ENCODE results near the gene PLN.

PLN gene

DNA sequence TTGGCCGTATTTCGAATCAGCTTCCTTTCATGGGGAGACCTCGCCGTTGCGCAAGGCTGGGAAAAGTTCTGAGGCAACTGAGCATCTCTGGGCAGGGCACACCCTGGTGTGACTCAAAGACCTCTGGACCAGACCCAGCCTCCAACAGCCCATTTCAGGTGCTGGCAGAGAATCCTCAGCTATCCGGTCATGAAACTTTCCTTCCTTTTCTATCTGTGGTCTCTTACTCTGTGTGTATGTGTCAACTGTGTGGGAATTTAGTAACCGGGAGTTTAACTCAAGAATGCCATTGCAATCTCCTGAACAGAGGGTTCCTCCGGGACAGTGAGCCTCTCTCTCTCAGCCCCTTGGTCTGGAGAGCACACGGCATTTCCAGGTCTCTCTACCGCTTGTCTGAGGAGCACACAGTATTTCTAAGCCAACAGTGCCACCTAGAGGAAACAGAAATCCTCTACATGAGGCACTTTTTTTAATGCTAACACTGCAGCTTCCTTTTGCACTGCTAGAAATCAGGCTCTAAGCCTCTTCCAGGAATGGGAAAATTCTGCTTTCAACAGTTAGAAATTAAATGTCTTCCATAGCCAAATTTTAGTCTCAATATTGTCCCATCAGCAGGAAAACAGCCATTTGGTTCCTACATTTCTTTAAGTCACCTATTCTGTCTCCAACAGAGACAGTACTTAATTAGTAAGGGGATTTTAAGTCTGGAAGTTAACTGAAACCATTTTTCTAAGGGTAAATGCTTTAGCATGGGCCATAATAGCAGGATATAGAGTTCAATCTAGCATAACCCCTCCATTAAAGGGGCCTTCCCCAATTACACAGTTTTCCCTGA is 32.7 kb downstream of the PLN start:
- no peak for DNase-seq

DNA sequence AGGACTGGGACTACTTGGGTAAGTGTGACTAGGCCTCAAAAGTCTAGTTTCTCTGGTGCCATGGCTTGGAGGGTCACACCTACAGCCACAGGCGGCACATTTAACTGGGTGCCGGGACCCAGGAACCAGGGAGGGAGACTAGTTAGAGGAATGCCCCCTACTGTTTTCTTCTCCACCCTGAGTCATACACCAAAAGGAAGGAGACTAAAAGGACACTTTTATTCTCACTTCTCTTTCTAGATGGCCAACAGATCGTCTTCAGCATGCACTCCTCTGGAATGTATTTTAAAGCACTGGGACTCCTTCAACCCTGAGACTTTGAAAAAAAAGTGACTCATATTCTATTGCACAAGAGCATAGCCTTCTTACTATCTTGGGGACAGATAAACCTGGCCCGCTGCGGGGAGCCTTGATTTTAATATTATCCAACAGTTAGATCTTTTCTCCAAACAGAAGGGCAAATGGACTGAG is 33.4 kb downstream of the PLN start:
- DNase-seq, result no peak

DNA sequence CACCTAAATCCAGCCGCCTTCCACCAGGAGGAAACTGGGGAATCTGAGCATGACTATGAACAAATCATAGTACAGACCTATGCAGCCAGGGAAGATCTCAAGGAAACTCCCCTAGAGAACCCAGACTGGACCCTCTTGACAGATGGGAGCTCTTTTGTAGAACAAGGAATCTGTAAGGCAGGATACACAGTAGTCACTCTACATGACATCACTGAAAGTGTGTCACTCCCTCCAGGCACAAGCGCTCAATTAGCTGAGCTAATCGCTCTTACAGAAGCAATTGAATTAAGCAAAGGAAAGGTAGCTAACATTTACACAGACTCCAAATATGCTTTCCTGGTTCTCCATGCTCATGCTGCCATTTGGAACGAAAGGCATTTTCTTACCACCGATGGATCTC is 36.8 kb downstream of the PLN start:
- no peak for DNase-seq

DNA sequence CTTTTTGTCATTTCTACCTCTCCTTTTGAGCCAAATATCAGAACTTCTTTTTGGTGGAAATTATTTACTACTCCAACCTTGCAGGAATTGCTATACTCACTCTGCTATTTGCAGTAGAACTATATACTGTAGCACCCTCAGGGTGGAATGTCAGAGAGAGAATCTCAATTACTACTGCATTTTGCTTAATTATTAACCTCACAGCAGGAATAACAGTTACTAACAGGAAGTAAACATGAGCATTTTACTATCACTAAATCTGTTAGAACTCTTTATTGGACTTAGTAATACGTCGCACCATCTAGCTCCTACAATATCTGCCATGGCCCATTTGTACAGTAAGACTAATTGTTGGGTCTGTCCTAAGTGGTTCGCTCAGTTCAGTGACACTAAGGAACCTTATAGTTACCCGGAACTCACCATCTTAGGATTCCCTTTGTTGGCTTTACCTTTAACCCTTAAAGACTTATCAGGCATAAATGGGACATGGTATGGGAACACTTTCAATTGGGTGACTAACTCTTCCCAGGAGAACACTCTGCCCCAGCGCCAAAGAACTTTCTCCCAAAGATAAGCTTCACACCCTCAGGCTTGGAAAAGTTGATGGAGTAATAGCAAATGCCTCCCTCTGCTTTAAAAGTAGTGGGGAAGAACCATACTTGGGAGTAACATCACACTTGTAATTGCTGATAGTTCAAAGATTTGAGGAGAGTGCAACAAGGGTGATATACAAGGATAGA is 38.8 kb downstream of the PLN start:
- DNase-seq, result no peak

DNA sequence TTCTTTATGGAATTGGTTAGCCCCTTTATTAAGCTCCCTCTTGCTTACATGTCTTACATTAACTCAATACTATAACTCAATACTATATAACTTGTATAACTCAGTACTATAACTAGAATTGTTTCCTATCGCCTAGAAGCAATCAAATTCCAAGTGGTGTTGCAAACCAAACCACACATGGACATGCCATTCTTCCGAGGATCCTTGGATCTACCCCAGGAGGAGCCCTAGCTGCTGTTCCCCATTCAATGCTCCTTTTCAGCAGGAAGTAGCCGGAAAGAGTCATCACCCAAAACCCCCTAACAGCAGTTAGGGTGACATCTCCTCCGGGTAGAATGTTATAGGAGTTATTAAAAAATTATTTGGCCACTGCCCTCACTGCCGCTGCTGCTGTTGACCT is 40.5 kb downstream of the PLN start:
- no peak for DNase-seq

DNA sequence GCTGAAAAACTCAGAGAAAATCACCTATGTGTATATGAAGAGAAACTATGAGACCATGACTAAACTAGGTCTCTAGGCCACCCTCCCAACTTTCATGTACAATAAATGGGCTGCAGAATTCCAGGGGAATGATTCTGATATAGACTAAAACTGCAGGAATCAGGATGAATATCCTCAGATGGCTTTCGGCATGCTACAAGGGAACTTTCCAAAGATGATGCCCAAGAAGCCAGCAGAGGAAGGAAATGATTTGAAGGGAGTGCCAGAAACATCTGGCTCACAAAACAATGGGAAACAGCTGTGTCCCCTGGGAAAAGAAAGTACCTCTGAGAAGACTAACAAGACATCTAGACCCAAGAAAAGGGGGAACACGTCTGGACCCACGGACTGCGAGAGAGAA is 41.1 kb downstream of the PLN start:
- no peak for DNase-seq

DNA sequence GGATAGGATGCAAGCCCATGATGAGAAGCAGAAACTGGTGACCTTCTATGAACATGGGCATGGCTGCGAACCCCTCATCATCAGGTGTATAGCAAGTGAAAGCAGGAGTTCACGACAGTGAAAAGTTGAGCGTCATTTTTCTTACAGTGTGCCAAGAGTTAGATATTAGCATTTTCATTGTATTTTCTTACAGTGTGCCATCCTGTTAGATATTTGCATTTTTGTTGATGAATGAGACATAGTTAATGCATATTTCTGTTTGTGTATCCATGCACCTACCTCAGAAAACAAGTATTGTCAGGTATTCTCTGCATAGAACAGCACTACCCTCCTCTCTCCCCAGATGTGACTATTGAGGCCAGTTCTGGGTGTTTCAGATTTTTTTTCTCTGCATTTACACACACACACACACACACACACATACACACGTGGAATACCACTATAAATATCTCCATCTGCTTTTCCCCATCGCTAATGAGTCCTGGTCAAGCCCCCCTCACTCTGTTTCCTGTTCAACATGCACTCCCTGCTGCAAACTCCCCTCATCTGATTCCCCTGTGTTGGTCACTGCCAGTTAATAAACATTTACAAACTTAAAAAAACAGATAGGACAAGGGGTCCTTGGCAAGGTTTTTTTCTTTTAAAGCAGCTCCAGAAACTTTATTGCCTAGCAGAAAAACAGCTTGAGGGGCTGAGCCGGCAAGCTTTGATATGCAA is 41.7 kb downstream of the PLN start:
- DNase-seq, result no peak

DNA sequence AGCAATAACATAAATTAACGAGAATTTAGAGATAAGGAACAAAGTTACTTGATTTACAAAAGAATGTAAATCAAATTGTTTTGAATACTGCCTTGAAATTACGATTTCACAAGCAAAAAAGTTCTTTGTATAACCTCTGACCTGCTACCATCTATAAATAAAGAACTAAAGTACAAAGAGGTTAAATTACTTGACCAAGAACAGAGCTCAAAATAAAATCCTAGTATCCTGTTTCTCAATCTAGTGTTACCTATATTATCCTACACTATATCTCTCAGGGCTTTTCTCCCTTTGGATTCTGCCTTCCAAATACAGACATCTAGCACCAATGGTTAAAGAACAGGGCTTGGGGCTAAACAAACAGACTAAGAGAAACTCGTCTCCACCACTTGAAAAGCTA is 43.8 kb downstream of the PLN start:
- no peak for DNase-seq

DNA sequence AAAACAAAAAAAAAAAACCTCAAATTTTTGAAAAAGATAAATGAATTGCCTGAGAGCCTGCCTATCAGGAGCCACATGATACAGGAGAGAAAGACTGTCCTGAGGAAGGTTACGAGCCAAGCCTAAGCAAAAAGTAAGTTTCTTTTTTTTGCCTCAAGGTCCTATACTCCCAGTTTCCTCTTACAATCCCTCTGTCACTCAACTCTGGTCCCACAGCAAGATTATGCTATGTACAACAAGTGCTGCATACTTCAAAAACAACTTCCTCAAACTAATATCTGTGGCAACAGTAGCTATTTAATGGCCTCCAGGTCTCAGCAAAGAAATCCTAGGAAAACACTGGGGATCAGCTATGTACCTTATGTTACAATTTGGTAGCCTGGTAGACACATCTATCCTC is 46.8 kb downstream of the PLN start:
- DNase-seq, result no peak

DNA sequence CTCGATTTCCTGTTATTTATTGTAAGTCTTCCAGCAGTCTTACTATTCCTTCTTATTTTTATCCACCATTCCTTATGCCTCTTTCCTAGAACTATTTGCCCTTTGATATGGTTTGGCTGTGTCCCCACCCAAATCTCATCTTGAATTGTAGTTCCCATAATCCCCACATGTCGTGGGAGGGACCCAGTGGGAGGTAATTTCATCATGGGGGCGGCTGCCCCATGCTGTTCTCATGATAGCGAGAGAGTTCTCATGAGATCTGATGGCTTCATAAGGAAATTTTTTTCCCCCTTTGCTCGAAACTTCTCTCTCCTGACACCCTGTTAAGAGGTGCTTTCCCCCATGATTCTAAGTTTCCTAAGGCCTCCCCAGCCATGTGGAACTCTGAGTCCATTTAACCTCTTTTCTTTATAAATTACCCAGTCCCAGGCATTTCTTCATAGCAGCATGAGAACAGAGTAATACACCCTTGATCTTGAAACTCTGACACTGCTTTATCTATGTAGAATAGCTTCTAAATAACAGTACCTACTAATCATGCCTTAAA is 48.8 kb downstream of the PLN start:
- DNase-seq, result no peak

DNA sequence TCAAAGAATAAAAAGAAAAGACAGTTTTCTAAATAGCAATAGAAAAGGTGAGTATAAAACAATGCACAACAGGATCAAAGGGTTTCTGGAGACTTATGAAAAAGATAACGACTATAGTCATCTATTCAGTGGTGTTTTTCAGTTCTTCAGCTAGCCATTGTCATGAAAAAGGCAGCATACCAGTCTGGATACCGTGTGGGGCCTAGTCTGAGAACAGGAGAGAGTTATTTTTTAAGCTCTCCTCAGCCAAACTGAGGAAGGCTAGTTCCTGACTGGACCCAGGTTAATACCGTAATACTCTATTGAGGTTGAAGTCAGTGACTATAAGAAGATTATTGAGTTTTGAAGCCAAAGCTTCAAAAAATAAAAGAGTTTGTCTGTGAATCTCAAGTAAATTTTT is 49.5 kb downstream of the PLN start:
- DNase-seq, result no peak

DNA sequence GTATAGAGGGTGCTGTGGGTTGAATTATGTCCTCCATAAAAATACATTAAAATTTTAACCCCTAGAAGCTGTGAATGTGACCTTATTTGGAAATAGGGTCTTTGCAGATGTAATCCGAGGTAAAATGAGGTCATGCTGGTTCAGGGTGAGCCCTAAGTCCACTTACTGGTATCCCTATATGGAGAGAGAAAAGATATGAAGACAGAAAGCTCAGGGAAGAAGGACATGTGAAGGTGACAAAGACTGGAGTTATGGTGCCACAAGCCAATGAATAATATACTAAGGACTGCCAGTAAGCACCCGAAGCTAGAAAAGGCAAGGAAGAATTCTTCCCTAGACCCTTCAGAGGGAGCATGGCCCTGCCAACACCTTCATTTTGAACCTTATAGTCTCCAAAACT is 50.2 kb downstream of the PLN start:
- DNase-seq, result no peak

DNA sequence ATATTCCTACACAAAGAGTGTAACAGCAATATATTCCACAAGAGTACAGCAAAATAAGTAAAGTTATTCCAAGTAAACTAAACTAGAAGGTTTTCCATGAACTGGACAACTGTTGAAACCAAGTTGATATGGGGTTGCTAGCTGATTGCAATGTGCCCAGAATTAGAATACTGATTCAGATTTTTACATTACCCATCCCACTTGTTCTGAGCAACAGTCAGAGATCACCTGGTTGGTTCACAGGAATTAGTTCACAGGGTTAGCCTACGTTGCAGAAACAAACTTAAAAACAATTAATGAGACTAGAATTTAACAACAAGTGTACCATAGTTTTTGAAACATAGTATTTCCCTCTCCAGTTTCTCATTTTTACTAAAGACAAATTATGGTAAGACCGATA is 54.2 kb downstream of the PLN start:
- DNase-seq, result no peak

DNA sequence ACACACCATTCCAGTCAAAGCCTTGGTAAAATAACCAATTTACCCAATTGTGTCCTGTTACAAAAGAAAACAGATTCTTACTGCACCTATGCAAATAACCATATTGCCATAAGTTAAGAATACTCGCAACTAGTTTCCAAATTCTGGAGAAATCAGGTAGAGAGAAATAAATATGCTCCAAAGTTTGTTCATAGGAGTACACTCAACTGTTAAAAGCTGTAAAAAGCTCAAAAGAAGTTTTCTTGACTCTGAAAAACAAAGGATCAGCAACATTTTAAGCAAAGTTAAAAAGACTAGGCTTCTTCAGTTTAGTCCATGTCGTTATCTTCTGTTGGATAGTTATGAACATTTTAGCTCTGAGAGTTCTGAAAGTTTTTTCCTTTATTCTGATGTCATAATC is 55.3 kb downstream of the PLN start:
- DNase-seq, result no peak

DNA sequence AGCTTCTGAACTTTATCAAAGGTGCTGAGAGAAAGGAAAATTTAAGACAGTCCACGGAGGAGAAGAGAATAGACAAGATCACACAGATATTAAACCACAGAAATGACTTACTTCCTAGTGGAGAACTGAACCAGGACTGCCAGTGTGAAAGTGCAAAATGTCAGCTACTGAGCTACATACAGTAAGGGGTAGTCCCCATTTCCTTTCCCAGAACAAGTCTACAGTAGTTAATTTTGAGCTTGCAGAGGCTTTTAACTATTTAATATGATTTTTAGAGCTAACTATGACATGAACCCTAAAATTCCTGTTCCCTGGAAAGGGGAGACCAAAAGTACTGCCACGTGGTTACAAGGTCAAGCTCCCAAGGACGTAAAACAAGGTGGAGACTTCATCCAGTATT is 58.2 kb downstream of the PLN start:
- DNase-seq, result no peak

DNA sequence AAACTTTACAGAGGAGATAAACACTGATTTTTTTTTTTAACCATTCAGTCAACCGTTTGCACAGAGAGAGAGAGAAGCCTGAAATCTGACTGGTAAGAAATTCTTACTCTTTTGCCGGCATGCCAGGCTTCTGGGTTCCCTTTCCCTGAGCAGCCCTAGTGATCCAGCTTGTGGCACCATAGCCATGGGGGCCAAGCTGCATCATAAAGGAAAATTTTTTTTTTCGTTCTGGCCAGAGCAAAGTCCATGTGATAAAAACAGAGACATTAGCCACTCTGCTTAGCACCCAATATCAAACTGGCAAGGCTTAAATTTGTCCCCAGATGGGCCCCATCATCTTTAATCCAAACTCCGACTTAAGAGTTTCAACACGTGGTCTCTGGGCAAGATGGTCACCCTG is 58.8 kb downstream of the PLN start:
- no peak for DNase-seq
